NCI-H146 treated with DMSO at 0.1 percent for 48 hours (cell line): ENCODE data around the gene AFF3.

Experiments used
- DNase-seq: peaks from one replicate; lab custom pipeline; 2025; ENCODE audit not compliant: unreplicated experiment; lab: John Stamatoyannopoulos, UW

AFF3 gene

DNA sequence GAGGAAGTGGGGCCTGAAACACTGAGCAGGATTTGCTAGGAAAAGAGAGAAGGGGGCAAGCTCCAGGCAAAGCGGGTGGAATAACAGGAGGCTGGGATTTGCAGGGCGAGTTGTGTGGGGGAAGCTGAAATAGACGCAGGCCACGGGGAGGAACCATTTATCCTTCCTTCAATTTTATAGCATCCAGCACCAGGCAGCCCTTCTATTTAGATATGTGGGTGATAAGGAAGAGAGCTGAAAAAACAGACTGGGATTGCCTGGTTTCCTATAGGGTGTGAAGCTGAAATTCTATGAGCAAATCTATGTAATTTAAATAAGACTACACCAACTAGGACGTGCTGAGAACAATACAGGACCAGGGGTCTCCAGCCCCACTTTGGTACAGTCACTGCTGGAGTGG lies 520.6 kb downstream of the AFF3 start:
- no peak for DNase-seq

DNA sequence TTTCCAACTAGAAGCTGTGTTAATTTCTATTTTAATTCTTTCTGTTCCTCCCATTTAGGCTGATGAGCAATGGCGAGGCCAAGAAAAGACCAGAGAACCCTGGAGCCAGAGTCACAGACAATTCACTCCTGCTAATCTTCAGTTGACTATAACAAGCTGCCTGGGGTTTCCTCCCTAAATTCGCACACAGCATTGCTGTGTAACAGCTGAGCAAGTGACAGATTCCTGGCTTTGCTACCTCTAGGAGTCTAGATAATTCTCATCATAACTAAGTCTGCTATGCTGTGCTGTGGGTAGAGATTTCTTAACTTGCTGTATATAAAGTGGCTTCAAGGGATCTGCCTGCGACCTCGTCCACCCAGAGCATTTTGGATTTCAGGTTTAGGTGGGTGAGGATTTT lies 521.3 kb downstream of the AFF3 start:
- no peak for DNase-seq

DNA sequence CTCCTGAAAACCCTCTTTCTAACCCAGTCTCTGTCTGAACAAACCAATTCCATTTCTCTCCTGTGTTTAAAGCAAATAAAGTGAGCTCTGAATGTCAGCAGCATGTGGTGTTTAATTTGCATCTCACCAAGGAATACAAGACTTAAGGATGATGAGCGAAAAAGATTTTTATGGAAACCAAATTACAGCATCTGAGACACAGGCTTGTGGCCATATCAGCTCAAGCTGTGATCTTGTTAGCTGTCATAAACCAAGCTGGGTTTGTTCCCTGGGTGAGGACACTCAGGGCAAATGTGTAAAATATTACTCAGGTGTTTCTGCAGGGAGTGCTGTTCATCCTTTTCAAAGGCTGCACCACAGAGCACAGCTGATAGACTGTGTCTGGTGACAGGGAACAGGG lies 523.2 kb downstream of the AFF3 start:
- no peak for DNase-seq

DNA sequence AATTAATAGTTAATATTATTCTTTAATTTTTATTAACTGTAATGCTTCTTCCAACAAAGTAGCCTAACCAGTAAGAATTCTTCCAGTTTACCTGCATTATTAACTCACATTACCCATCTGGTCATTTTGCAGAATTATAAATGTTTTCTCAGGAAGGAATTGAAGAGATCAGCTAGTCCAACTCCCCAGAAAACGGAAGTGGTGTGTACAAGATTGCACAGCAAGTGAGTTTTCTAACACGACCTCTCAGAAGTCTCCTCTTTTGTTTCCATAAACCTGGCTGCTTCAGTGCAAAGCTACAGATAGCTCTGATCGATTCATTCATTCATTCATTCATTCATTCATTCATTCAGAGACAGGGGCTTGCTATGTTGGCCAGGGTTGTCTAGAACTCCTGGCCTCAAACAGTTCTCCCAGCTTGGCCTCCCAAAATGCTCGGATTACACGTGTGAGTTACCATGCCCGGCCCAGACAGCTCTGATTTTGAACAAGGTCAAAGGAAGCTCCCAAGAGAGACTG lies 523.8 kb downstream of the AFF3 start:
- DNase-seq = no peak

DNA sequence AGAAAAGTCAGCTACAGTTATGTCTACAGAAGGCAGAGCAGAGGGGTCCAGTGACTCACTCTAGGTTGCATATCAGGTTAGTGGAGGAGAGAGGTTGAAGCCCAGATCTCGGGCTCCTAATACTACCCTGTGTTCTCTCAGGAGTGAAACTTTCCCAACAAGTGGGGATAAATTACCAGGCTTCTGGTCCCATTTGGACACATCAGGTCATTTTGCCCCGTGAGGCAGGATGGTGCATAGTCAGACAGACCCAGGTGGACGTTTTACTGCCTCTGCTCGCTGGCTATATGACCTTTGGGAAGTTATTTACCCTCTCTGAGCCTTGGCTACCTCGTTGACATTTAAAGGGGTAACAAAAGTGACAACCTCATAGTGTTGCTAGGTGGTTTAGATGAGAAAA lies 524.6 kb downstream of the AFF3 start:
- DNase-seq = no peak

DNA sequence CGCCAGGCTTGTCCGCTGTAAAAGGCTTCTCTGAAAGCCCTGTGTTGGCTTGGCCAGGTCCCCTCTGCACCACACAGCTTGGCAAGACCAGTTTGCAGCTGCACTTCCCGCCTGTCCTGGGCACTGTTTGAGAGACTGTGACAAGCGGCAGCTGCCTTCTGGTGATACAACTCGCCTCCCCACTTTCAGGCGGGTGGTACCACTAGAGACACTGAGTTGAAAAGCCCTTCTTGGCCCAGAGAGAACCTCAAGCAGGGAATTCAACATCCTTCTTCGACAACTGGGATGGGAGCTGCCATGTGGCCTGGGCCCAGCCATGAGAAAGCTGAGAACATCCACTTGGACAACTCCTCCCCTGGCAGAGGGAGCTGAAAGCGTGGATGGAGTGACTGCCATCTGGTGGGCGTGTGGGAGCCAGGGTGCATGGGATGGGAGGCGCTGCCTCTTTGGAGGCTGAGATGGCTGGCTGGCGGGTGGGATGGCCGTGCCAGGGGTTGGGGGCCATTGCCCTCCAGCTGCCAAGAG lies 527.1 kb downstream of the AFF3 start:
- DNase-seq = peak; percentile 13

DNA sequence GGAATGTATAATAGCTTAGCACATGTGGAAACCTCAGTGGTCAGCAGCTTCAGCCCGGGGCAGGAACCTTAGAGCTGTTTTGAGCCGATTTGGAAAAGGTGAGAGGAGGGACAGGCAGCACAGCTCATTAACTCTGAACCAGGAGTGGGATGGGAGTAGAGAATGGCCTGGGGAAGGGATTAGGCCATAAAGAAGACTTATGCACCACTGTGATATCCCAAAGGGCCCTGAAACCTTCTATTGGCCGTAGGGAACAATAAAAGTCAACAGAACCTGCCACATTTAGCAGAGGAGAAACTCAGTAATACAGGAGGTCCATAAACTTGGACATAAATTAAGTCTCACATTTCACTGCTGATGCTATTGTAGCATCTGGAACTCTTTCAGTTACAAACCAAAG lies 528.4 kb downstream of the AFF3 start:
- no peak for DNase-seq

DNA sequence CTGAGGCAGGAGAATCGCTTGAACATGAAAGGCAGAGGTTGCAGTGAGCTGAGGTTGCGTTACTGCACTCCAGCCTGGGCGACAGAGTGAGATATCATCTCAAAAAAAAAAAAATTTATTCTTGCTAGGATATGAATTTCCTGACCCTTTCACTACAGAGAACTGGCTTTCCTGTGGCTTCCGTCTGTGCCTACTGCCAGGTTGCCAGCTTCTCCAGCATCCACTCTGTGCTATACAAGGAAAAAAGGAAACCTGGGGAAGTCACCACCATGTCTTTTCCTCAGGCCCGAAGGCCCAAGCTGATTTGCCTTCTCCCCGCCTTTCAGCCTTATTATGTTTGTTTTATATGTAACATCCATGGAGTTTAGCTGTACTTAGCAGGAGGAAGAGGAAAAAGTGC lies 530.6 kb downstream of the AFF3 start:
- no peak for DNase-seq

DNA sequence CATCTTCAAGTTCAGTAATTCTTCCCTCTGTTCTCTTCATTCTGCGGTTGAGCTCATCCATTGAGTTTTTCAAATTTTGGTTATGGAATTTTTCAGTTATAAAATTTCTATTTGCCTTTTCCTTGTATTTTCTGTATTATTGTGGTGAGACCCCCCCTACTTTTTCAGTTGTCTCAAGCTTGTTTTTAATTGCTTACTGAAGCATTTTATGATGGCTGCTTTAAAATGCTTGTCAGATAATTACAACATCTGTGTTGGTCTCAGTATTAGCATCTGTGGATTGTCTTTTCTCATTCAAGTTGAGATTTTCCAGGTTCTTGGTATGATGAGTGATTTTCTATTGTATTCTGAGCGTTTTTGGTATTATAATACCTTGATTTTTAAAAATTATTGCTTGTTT lies 531.4 kb downstream of the AFF3 start:
- DNase-seq = no peak

DNA sequence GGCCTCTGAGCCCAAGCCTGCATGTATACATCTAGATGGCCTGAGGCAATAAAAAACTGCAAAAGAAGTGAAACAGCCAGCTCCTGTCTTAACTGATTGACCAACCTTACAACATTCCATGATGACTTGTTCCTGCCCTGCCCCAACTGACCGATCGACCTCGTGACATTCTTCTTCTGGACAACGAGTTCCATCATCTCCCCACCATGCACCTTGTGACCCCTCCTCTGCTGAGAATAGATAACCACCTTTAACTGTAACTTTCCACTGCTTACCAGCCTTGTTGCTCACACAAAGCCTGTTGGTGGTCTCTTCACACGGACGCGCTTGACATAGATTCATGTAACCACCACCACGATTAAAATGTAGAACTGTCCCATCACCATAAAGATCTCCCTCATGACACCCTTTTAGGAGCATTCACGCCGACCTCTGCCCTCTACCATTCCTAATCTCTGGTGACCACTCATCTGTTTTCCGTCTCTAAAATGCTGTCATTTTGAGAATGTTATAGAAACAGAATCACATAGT lies 532.5 kb downstream of the AFF3 start:
- no peak for DNase-seq

DNA sequence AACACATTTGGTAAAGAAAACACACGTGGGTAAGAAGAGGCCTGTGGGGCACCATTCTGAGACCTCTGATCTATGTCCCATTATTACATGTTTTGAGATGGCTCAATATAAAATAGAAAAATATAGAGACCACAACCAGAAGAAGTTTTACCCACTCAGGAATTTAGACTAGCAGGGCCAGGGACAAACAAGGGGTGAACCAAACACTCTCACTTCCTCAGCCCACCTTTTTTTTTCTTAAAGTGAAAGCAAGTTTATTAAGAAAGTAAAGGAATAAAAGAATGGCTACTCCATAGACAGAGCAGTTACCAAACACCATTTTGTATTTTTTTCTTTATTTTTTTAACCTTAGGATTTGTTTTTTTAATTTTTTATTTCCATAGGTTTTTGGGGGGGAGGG lies 533.5 kb downstream of the AFF3 start:
- no peak for DNase-seq

DNA sequence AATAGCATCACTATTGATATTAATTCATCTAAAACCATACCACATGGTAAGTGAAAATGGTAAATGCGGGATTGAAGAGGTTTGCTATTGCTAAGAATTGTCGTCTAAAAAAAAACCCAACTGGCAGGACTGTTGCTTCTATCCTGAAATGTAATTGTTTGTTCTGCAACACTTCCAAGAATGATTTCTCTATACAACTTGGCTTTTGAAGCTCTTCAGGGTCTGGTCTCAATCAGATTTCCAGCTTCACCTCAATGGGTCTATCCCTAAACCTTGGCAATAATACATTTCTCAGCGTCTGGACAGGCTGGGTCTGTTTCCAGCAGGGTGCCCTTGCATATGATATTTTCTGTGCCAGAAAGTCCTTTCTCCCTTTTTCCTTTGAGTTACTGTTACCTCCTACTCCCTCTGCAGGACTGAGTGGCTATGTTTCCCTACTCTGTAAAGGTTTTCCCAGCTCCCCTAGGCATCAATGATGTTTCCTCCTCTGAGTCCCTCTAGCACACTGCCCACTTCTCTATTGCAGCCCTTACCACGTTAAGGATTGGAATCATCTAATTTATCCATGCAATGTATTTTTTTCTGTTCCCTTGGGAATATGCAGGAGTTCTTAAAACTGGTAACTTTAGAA lies 534.4 kb downstream of the AFF3 start:
- DNase-seq = no peak

DNA sequence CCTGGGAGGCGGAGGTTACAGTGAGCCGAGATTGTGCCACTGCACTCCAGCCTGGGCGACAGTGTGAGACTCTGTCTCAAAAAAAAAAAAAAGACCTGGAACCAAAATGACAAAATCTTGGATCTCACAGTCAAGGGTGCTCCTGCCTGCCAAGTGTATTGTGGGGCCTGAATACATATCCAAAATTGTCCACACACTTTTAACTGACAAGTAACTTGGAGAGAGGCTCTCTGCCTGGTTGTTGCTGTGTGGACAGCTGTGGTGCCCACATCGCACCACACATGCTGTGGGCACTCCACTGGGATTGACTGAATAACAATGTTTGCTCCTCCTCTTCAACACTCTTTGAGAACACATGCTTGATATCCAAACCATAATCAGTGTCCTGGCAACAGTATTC lies 534.9 kb downstream of the AFF3 start:
- DNase-seq = no peak

DNA sequence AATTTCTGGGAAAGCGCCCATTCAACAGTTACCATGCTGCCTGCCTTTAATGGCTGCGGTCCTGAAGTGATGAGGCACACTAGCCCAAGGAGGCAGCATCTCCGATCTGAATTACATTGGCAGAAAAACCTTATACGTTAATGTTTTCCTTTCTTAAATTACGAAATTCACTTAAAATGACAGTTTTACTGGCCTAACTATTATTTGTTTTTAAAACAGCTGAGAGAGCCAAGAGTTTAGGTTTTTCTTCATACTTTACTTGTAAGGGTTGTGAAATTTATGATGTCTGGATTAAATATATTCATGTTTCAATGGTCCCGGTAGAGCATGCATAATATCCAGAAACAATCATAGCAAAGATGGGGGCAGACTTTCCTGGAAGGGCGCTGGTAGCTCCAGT lies 537.4 kb downstream of the AFF3 start:
- no peak for DNase-seq

DNA sequence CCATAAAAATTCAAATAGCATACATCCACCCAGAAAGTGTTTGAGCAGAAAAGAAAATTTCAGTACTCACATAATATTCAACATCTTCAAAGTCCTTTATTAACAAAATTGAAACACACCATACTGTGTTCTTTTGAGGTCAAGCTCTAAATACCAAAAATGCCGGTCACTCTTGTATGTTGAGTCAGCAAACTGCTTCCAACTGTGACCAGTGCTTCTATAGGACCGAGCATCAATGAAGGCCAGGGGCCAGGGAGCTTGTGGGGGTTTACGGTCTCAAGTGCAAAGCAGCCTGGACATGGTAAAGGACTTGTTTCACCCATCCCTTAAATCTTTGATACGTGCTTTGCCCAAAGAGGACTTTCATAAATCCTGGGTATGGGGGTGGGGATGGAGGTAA lies 539.9 kb downstream of the AFF3 start:
- no peak for DNase-seq

DNA sequence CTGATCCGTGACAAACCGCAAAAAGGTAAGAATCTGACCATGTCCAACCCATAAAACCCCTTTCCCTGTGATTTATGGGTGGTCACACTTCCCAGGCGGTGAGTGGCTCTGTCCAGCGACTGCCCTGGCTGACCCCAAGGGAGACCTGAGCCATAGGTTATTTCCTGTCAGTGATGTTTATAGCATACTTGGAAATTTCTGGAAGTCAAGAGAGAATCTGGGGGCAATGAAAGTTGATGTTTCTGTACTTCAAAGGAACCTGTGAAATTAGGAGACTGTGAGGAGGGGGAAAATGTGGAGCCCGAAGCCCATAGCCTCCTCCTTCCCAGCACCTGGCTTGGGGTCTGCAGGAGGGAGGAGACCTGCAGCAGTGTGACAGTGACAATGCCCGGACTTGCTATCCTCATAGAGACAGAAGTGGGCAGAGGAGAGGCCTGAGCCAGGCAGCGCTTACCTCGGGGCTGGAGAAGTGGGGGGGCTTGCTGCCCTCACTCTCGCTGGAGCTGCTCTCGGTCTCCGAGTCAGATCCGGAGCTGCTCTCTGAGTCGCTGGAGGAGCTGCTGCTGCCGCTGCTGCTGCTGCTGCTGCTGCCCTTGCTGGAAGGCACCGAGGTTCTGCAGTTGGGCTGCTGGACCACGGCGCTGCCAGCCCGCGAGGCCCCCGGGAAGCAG lies 541.3 kb downstream of the AFF3 start:
- DNase-seq = no peak

DNA sequence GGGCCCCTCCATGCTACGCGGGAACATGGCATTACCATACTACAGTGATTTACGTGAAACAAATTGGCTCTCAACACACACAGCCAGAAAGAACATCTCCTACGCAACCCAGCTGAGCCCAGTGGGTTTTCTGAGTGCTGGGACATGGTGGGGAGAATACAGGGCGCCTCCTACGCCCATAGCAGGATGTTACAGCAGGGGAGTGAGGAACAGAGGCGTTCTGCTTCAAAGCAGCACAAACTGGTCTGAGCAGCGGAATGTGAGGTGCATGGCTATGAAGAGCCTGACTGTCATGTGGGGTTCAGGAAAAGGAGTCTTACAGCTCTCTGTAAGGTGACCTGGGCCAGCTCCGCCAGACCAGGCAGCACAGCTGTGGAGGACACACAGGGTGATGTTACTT lies 543.9 kb downstream of the AFF3 start:
- no peak for DNase-seq

DNA sequence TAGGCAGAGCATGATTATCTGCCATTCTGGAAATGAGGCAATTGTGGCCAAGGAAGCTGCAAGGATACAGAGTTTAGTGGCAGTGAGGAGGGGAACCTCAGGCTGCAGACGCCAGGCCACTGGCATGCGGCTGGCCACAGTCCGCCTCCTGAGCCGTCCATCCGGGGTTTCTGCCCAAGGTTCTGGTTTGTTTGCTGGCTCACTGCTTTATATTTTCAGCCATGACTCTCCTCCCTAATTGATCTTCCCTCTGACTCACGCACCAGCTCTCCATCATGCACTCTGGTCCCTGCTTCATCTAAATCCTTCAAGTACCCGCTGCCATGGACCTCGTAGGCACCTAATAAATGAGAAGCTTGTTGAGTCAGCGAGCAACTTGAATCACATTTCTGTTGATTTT lies 544.8 kb downstream of the AFF3 start:
- DNase-seq = no peak

DNA sequence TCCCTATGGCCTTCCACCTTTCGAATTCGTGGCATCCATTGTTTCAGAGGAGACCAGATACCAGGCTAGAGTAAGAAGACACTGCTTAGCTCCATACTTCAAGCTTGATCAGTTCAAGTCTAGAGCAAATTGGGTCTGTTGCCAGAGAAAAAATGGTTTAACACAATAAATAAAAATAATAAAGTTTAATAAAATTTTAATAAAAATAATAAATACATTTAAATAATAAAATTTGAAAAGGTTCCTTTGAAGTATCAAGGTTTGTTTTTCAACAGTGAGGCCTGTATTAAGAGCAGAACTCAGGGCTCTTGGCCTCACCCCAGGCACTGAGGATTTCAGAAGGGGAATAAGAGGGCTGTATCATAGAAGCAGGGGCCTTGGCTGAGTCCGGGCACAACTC lies 547.0 kb downstream of the AFF3 start:
- no peak for DNase-seq

DNA sequence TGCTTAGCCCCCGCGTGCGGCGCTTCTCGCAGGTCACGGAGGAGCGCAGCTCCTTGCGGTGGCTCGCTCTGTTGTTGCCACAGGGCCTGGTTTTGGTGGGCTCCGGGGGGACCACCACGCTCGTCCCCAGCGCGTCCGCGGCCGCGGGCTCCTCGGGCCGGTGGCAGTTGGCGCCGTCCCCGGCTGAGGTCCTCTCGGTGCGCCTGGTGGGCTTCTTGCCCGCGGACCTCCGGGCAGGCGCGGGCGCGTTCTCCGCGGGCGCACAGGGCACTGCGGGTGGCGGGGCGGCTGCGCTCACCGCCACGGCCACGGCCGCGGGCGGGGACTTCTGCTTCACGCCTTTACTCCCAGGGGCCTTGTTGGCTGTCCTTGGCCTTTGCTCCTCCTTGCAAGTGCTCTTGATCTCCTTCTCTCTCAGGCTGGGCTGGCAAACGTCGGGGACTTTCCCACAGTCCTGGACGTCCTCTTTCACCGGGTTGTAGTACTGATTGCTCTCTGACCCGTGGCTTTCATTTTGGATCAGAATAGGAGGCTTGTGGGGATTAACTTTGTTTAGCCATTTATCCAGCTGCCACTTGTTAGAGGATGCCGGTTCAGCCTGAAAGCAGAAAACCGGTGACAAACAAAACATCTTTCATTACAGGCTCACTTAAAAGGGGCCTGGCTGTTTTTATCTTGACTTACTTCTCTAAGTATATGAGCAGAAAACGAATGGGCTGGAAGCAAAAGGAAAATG lies 548.5 kb downstream of the AFF3 start:
- DNase-seq = no peak

DNA sequence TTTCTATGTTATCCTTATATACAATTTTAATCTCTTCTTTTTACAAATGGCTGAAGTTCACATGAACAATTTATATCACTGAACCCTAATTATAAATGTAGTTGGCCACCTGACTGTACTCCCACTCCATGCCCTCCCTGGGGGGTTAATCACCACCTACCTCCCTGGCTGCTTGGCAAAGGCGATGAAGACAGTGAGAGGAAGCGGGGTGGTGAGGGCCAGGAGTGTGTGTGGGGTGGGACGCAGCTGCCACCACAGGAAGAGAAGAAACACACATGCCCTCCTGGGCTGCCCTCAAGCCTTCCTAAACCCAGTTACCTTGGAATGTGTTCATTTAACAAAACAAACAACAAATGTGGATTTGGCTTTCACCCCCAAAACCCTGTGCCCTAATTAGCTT lies 565.6 kb downstream of the AFF3 start:
- no peak for DNase-seq
